ENCODE data around the gene ZSWIM5.
A peak's percentile ranks its signal among the peaks of the same experiment; 100 is the strongest.
"Not testable (repeated sequence)": the region's sequence is repeated elsewhere in the genome, so short reads cannot be mapped to it uniquely, and the experiment has no call there.

ZSWIM5 gene

DNA sequence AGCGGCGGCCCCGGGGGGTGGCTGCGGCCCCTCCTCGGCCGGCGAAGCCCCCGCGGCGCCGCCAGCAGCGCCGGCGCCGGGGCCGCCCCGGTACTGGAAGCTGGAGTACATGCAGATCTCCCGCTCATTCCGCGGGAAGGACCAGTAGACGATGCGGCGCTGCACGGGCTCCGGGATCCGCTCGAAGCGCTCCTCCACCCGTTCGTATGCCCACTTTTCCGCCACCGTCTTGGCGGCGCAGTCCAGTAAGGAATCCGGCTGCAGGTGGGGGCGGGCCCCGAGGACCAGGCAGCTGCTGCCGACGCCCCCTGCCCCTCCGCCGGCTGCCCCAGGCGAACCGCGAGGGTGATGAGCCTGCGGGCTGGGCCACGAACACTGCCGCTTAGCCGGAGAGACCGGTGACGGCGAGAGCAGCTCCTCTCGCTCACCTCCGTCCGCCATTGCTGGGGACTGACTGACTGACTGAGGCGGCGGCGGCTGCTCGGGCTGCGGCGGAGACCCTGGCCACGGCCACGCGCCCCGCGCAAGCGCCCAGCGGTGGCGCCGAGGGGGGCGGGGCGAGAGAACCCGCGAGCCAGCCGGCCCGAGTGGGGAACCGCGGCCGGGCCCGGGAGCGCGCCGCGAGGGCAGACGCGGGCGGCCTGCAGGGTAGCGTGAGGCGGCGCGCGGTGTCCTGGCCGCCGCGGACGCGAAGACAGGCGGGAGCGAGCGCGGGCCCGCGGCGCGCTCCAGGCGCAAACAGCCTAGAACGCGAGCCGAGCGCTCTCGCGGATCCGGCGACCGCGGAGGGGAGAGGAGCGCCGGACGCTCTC is at the start of gene ZSWIM5:
Gene ZSWIM5, minus strand, starts transcription at position 696 of the 812 bp plus-strand sequence. Its CDS starts 255 bp downstream, at position 441.
- DNase-seq, result peak; percentile 27 to 40

DNA sequence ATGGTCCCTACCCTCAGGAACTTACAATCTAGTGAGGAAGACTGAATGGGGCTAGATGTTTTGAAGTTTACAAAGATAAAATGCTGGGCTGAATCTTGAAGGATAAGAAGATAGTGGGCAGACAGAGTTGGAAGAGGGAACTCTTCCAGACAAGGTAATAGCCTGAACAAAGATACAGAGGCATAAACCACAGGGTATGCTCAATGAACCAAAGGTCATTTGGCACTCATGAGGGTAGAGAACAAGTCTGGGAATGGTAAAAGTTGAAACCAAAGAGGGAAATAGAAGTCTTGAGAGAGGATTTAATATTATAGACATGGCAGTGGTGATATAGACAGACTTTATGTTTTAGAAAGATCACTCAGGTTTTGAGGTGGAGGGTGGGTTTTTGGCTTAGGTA is 48.1 kb upstream of the ZSWIM5 start:
- no peak for DNase-seq

GRCh38 chr1:45250544-45250943 is 44.1 kb upstream of the ZSWIM5 start:
- no peak for DNase-seq

- DNase-seq, result not testable (repeated sequence)
Measured at GRCh38 chr1:45248004-45248403, 41.6 kb upstream of the ZSWIM5 start.

- no peak for DNase-seq
Measured at GRCh38 chr1:45246760-45247159, 40.4 kb upstream of the ZSWIM5 start.

GRCh38 chr1:45246359-45246758 is 40.0 kb upstream of the ZSWIM5 start:
- DNase-seq, result not testable (repeated sequence)

- no peak for DNase-seq
Measured at GRCh38 chr1:45244660-45245059, 38.3 kb upstream of the ZSWIM5 start.

- DNase-seq, result no peak
Measured at GRCh38 chr1:45243476-45244343, 37.3 kb upstream of the ZSWIM5 start.

DNA sequence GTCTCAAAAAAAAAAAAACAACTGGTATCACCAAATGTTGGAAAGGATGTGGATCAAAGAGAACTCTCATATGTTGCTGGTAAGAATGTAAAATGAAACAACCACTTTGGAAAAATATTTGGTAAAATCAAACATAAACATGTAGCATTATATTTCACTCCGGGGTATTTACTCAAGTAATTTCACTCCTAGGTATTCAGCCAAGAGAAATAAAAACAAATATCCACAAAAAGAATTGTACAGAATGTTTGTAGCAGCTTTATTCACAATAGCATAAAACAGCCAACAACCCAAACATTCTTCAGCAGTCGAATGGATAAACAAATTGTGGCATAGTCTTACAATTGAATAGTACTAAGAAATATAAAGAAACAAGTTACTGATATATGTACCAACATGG is 32.4 kb upstream of the ZSWIM5 start:
- no peak for DNase-seq

DNA sequence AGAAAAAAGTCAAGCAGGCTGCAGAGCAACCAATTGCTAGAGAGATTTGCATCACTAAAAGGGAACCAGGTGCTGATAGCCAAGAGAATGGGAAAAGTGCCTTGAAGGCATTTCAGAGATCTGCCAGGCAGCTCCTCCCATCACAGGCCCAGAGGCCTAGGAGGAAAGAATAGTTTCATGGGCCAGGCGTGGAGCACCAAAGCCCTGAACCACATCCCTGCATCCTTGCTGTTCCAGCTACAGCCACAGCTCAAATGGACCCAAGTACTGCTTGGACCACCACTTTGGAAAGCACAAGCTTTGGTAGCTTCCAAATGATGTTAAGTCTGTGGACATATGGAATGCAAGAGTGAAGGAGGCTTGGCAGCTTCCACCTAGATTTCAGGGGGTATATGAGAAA is 29.7 kb upstream of the ZSWIM5 start:
- no peak for DNase-seq

DNA sequence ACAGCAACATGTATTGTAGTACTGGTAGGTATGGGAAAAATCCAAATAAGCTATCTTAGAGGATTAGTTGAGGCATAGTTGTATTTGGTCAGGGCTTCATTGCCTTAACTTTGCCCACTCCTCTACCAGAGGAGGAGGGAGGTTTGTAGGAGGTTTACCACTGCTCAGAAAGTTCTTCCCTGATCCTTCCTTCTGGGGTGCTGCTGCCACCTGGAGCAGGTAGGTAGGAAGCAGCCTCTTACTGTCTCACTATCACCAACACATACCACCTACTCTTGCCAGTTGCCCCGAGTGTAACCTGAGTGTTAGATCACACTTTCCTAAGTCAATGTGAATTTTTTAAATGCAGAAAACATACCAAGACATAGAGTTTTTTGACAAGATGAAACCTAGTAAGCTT is 24.1 kb upstream of the ZSWIM5 start:
- no peak for DNase-seq

DNA sequence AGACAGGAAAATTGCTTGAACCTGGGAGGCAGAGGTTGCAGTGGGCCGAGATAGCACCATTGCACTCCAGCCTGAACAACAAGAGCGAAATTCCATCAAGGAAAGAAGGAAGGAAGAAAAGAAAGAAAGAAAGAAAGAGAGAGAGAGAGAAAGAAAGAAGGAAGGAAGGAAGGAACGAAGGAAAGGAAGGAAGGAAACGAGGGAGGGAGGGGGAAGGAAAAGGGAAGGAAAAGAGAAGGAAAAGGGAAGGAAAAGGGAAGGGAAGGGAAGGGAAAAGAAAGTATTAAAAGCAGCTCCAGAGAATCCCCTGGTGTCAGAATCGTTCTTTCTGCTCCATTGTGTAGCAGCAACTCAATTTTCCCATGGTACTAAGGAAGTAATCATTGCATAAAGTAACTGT is 19.2 kb upstream of the ZSWIM5 start:
- DNase-seq, result no peak

GRCh38 chr1:45223710-45224109 is 17.3 kb upstream of the ZSWIM5 start:
- DNase-seq, result not testable (repeated sequence)

- no peak for DNase-seq
Measured at GRCh38 chr1:45221716-45222115, 15.3 kb upstream of the ZSWIM5 start.

GRCh38 chr1:45216861-45217260 is 10.5 kb upstream of the ZSWIM5 start:
- no peak for DNase-seq

GRCh38 chr1:45216200-45216541 is 9.8 kb upstream of the ZSWIM5 start:
- no peak for DNase-seq

- DNase-seq, result no peak
Measured at GRCh38 chr1:45215485-45216199, 9.2 kb upstream of the ZSWIM5 start.

DNA sequence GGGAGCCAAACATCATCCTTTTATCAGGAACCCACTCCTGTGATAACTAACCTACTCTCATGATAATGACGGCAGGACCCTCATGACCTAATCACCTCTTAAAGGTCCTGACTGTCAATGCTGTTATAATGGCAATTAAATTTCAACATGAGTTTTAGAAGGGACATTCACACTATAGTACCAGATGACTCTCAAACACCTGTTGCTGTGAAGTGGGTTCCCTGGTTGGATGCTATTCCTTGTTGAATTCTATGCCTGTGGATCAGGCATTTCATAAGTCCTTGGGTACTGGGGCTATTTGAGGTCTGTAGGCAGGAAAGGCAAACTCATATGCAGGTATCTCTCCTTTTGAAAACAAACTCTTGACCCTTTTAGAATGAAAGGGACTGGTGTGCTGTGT is 7.5 kb upstream of the ZSWIM5 start:
- no peak for DNase-seq

- DNase-seq, result no peak
Measured at GRCh38 chr1:45211076-45211475, 4.7 kb upstream of the ZSWIM5 start.

DNA sequence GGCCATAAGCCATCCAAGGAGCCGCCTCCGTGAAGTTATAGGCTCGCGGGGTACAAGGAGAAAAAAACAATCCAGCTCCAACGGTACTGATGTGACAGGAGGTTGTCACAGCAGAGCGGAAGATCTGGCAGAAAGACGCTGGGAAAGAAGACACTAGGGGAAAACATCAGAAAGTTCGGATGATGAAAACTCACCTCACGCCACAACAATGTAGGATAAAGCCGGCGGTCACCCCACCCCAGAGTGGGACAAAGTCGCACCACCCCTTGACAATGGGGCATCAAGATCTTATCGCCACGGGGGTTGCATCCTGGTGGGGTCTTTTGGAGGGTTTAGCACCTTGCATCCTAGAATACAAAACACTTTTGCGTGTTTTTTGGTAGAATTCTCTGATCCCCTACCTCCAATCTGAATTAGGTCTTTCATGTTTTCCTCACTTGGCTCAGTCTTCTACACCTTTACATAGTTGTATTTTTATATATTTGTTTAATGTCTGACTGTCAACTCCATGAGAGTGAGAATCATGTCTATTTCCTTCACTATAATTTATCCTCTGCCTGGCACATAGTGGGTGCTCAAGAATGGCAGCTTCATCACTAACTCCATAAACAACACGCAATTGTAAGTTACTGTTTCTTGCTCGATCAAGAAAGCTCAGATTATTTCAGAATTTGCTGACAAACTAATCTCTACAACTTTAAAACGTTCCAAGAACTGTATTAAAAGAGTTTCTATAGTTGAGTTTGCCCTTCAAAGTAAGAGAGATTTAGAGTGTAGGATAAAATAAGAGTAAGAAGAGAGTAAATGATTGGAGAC is 611 bp upstream of the ZSWIM5 start:
- no peak for DNase-seq

- no peak for DNase-seq
Measured at GRCh38 chr1:45205011-45205909, 1.1 kb downstream of the ZSWIM5 start.

All from inflammatory macrophage treated with lipopolysaccharide for 1 hour (primary cell).